MM.1S (cell line): Measurements from ENCODE around the gene NAA15.
A peak's percentile ranks its signal among the peaks of the same experiment; 100 is the strongest.

Experiments
- CTCF ChIP-seq: fragments of 300-600 bp; sonication (generic); IDR thresholded peaks from 2 replicates; pipeline ENCODE4 v1.5.1; 2016; ENCODE audit warnings: antibody characterized with exemption, low read length, mixed read lengths
- EZH2 ChIP-seq: fragments of 300-600 bp; sonication (generic); optimal IDR thresholded peaks from 2 replicates; pipeline ENCODE3; 2017; ENCODE audit warnings: low read depth, mild to moderate bottlenecking, antibody characterized with exemption, low read length, mixed read lengths
- EZH2phosphoT487 ChIP-seq: fragments of 300-600 bp; sonication (generic); IDR thresholded peaks from 2 replicates; pipeline ENCODE4 v1.6.1; 2018; ENCODE audit warnings: antibody characterized with exemption, low read length

- peak; percentile 91 for TF ChIP-seq CTCF
- no peak for TF ChIP-seq EZH2
- no peak for TF ChIP-seq EZH2phosphoT487
Measured at GRCh38 chr4:139295206-139295941, 5.9 kb upstream of the NAA15 start.
